ENCODE data around the gene TBXAS1.

DNA sequence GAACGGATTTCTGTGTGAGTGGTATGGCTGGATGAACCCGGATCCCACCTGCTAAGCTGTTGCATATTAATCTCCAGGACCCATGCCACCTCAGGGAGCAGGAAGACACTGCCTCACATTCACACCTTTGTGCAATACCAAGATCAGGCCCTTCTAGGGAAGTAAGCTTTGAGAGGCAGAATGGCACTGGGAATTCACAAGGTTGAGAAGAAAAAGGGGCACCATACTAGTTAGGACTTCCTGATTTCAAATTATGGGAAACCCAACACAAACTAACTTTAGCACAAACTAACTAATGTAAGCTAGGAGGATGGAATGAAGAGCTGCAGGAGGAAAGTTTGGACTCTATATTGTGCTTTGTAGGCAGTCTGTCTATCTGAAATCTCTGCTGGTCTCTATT is 71.3 kb downstream of the TBXAS1 start:
- TF ChIP-seq POLR2AphosphoS5 (IDR thresholded peaks at IDR 0.05), result no peak
- TF ChIP-seq, protein P1, sequence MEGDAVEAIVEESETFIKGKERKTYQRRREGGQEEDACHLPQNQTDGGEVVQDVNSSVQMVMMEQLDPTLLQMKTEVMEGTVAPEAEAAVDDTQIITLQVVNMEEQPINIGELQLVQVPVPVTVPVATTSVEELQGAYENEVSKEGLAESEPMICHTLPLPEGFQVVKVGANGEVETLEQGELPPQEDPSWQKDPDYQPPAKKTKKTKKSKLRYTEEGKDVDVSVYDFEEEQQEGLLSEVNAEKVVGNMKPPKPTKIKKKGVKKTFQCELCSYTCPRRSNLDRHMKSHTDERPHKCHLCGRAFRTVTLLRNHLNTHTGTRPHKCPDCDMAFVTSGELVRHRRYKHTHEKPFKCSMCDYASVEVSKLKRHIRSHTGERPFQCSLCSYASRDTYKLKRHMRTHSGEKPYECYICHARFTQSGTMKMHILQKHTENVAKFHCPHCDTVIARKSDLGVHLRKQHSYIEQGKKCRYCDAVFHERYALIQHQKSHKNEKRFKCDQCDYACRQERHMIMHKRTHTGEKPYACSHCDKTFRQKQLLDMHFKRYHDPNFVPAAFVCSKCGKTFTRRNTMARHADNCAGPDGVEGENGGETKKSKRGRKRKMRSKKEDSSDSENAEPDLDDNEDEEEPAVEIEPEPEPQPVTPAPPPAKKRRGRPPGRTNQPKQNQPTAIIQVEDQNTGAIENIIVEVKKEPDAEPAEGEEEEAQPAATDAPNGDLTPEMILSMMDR (IDR thresholded peaks at IDR 0.05), result no peak

Measured in esophagus muscularis mucosa (tissue), 3 donors.